ENCODE measurements around the gene MGP.

MGP gene

DNA sequence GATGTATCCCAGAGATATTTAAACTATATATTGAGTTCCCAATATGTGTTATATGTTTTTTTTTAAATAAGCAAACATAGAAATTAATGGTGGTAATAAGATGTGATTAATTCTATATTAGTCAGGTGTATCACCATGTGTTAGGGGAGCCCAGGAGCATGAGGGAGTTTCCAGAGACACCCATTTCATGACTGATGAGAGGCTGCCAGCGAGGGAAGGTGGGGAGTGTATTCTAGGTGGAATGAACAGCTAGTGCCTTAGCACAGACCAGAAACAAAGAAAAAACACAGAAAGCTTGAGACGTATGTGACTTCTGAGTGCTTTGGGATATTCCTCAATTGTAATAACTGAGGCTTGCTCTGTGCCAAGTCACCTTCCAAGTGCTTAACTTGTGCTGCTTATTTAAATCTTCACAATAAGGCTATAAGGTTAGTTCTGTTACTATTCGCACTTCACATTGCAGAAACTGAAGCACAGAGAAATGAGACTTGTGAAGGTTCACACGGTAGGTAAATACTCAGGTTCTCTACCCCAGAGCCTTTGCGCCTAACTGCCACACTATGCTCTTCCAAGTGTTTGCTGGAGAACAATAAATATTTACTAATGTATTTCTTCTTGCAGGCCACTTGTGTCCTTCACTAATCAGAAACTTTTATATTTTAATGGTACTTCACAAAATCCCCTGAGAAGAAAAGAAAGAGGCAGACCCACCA is 17.9 kb upstream of the MGP start:
- TF ChIP-seq, protein P1, sequence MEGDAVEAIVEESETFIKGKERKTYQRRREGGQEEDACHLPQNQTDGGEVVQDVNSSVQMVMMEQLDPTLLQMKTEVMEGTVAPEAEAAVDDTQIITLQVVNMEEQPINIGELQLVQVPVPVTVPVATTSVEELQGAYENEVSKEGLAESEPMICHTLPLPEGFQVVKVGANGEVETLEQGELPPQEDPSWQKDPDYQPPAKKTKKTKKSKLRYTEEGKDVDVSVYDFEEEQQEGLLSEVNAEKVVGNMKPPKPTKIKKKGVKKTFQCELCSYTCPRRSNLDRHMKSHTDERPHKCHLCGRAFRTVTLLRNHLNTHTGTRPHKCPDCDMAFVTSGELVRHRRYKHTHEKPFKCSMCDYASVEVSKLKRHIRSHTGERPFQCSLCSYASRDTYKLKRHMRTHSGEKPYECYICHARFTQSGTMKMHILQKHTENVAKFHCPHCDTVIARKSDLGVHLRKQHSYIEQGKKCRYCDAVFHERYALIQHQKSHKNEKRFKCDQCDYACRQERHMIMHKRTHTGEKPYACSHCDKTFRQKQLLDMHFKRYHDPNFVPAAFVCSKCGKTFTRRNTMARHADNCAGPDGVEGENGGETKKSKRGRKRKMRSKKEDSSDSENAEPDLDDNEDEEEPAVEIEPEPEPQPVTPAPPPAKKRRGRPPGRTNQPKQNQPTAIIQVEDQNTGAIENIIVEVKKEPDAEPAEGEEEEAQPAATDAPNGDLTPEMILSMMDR (IDR thresholded peaks at IDR 0.05; ENCODE audit: extremely low read depth, missing control alignments): no peak
- DNase-seq (ENCODE audit: low spot score): no peak

- TF ChIP-seq, protein P1 (IDR thresholded peaks at IDR 0.05; ENCODE audit: extremely low read depth, missing control alignments): no peak
- no peak for DNase-seq (ENCODE audit: low spot score)
Measured at GRCh38 chr12:14902465-14902864, 16.8 kb upstream of the MGP start.

DNA sequence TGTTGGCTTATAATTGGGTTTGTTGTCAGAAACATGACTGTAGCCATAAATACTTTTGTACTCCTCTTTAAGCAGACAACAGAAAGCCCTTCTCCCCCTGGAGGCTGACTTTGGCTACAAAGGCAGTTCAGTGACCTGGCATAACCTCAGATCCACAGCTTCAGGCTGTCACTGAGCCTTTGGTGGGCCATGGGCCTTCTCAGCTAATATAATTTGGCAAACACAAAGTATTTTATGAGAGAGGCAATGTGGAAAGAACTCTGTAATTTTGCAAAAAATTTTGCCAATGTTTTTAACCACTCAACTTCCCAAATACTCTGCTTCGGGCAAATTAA is 15.5 kb upstream of the MGP start:
- TF ChIP-seq, protein P1 (IDR thresholded peaks at IDR 0.05; ENCODE audit: extremely low read depth, missing control alignments): no peak
- no peak for DNase-seq (ENCODE audit: low spot score)

DNA sequence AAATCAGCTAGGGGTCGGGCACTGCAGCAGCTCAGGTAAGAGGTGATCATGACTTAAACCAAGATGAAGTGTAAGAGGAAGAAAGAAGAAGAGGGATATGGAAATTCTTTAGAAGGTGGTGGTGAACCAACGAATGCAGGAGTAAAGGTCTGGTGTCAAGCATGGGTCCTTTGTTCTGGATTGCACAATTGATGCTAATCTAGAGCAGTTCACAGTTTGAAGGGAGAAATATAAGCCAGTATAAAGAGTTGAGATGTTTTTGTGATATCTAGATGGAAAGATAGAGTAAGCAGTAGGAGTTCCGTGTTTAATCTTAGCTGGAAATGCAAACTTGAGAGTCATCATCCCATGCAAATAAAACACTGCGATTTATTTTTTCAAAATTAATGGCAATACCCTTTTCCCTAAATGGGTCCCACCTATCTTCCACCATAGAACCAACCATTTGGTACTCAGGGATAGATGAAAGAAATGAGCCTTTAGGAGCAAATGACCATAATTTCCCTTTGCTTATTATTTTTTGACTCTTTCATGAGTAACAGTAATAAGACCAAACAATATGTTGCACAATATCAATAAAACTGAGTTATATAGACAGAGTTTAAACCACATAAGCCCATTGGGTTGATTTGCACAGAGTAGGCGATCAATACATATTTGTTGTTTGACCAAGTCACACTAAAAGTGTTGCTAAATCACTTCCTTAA is 15.0 kb upstream of the MGP start:
- TF ChIP-seq, protein P1 (IDR thresholded peaks at IDR 0.05; ENCODE audit: extremely low read depth, missing control alignments): no peak
- no peak for DNase-seq (ENCODE audit: low spot score)

DNA sequence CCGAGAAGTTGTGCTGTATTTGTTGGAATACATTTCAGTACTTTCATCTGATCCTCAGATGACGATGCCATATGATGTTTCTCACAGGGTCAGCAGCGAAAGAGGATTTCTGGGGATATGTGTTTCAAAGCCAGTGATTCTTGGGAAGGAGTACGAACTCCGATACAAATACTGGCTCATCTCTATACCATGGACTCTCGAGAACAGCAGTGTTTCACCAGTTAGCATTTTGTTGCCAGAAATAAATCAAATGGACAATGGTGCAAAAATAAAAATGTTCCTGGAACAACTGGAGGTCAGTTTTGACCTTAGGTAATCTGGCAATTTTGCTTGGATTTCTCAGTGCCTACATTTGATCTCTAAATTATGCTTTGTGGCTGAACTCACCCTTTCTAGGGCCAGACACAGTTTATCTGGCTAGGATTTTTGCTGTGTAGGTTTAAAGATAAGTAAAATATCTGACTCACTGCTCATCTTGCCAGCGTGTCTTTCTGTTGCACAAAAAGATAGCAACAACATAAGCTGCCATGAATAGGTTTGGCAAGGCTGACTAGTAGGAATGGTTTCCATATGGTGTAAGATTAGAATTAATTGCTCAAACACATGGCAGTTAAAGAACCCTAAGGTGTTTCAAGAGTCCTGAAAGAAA is 11.0 kb upstream of the MGP start:
- DNase-seq (ENCODE audit: low spot score): no peak
- TF ChIP-seq, protein P1 (IDR thresholded peaks at IDR 0.05; ENCODE audit: extremely low read depth, missing control alignments): no peak

GRCh38 chr12:14893506-14894250 is 8.0 kb upstream of the MGP start:
- no peak for DNase-seq (ENCODE audit: low spot score)
- TF ChIP-seq, protein P1 (IDR thresholded peaks at IDR 0.05; ENCODE audit: extremely low read depth, missing control alignments): no peak

Measured in GM20000 (cell line).